Spinal cord (tissue), 10 donors: ENCODE results near the gene ADIPOR2. TPM values are rescaled to one million over a fixed set of nuclear protein-coding genes. Genes with fewer than 3 reads are reported as not detected.
A peak's percentile ranks its signal among the peaks of the same experiment; 100 is the strongest.

Source experiments
- DNase-seq, 6 donors: peaks; one replicate each; pipeline versions ENCODE4 v3.0.0 to v3.0.0-alpha.2; 2013 to 2015; ENCODE audit warnings: low spot score in 6 of 6, low read depth in 4 of 6
- H3K27ac ChIP-seq: one replicate; pipeline ENCODE4 v1.5.1; 2013; ENCODE audit warnings: low read depth, low read length, control low read depth
- H3K27me3 ChIP-seq: one replicate; pipeline ENCODE4 v1.6.1; 2013; ENCODE audit warnings: low read length; ENCODE audit not compliant: control insufficient read depth, insufficient read depth
- H3K36me3 ChIP-seq: one replicate; pipeline ENCODE4 v1.6.1; 2013; ENCODE audit warnings: low read length; ENCODE audit not compliant: control insufficient read depth, insufficient read depth
- H3K4me1 ChIP-seq: one replicate; pipeline ENCODE4 v1.6.1; 2013; ENCODE audit warnings: low read length; ENCODE audit not compliant: control insufficient read depth, insufficient read depth
- H3K4me3 ChIP-seq: one replicate; pipeline ENCODE4 v1.5.1; 2013; ENCODE audit warnings: low read depth, low read length, control low read depth
- H3K9me3 ChIP-seq: one replicate; pipeline ENCODE4 v1.6.1; 2013; ENCODE audit warnings: low read length; ENCODE audit not compliant: control insufficient read depth, insufficient read depth
- WGBS: methylation state at CpG from one replicate; pipeline ENCODE4 v1.1.5; 2013; ENCODE audit warnings: missing lambda C conversion rate; ENCODE audit not compliant: insufficient coverage; 5-methylcytosine and 5-hydroxymethylcytosine counted together
- polyA plus RNA-seq, 2 donors: library from polyadenylated mRNA; unstranded; fragments of 120-200 nt; gene quantifications; one replicate each; pipeline ENCODE4 v1.2.1, GENCODE V29; 2013; ENCODE audit not compliant: insufficient read length in 2 of 2
- total RNA-seq, 2 donors: library from RNA; depleted of rRNA in 1 of 2; stranded (reverse); fragments of 120-200 nt in 1 of 2; fragments of >200 nt in 1 of 2; gene quantifications; one replicate each; pipeline versions ENCODE4 v1.2.3 to v1.2.4, GENCODE V29; 2013 to 2014
- donor health status: healthy.

ADIPOR2 gene
- total and polyA plus RNA-seq, 4 donors: 40.7 to 49.3 (median 42.3) TPM

DNA sequence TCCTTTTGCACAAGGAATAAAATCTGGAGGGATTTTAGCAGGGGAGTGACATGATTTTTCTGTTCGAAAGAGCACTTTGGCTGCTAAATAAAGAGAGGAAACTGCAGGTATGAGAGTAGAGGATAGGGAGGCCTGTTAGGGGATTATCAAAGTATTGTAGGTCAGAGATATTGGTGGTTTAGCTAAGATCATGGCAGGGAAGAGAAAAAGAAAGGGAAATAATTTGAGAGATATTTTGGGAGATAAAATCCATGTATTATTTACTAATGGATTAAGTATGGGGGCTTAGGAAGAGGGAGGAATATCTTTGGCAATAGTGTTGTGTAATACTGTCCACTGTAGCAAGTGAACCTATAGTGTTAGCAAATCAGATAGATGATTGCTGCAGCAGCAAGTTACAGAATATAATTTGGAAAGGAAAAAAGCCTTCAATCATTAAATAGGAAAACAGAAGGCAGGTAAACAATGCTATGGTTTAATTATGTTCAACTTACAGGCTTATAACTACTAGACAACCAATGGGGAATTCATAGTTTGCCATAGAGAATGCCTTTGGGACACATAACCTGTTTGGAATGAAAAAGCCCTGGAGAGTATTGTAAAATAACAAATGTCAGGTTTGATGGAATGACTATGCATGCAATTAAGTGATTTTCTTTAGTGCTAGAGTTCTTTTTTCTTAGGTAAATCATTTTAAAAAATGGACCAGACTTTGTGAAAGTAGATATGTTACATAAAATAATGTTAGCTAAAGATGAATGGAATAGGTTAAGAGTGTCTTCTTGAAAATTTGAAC is 50.5 kb downstream of the ADIPOR2 start:
- no peaks in the 10 kb centered on the region for H3K9me3 ChIP-seq
- peak in 1 of 6 donors; percentile 28 for DNase-seq
- 0% methylated on average over 1 of the region's 1 CpG for WGBS

DNA sequence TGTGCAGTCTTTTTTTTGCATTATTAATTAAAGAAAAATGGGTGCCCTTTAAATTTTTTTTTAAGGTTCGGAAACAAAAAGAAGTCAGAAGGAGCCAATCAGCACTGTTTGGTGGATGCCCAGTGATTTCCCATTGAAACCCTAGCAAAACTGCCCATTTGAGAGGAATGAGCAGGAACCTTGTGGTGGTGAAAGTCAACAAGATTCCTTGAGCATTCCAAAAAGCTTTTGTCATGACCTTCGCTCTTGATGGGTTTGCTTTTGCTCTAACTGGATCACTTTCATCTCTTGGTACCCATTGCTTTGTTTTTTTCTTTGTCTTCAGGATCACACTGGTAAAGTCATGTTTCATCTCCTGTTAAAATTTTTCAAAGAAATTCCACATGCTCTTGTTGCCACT is 54.1 kb downstream of the ADIPOR2 start:
- H3K27ac ChIP-seq: no peak overlapping the region
- DNase-seq: no peak
- H3K27me3 ChIP-seq: no peaks in the 10 kb centered on the region
- H3K36me3 ChIP-seq: no peaks in the 10 kb centered on the region
- 67% methylated on average over 1 of the region's 2 CpGs for WGBS
- H3K4me3 ChIP-seq: no peak overlapping the region
- H3K9me3 ChIP-seq: no peaks in the 10 kb centered on the region
- no peaks in the 10 kb centered on the region for H3K4me1 ChIP-seq

More for the DNA sequence above, 50.5 kb downstream of the ADIPOR2 start:
- Histone ChIP-seq H3K4me1 (no peaks in the 10 kb centered on the region), H3K4me3 (no peak overlapping the region), H3K27ac (no peak overlapping the region), H3K27me3 (no peaks in the 10 kb centered on the region), H3K36me3 (no peaks in the 10 kb centered on the region)

DNA sequence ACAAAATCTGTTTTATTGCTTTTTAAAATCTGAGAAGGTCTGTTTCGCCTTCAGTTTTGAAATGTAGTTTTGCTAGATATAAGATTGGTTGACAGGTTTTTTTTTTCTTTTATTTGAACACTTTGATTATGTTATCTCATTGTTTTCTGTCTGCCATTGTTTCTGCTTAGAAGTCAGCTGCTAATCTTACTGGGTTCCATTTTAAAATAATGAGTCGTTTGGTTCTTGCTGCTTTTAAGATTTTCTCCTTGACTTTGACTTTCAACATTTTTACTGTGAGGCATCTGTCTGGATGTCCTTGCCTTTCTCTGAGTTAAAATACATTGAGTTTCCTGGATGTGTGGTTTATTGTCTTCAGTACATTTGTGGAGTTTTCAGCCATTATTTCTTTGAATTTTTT is 56.7 kb downstream of the ADIPOR2 start:
- no peak for DNase-seq
- H3K27me3 ChIP-seq: no peaks in the 10 kb centered on the region
- no peaks in the 10 kb centered on the region for H3K36me3 ChIP-seq
- no peak overlapping the region for H3K4me3 ChIP-seq
- H3K27ac ChIP-seq: no peak overlapping the region
- no peaks in the 10 kb centered on the region for H3K4me1 ChIP-seq
- no peaks in the 10 kb centered on the region for H3K9me3 ChIP-seq
- WGBS: no CpG with 5 or more reads among the region's 2 CpGs

DNA sequence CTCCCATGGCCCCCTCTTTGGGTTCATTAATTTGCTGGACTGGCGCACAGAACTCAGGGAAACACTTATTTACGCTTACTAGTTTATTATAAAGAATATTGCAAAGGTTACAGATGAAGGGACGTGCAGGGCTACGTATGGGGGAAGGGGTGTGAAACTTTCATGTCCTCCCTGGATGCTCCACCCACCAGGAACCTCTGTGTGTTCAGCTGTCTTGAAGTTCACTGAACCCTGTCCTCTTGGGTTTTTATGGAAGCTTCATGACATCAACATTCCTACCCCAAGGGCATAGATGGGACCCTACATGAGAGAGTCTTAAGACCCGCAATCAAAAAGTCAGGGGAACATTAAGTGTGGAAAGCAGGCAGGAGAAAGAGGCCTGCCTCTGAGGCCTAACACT is 58.1 kb downstream of the ADIPOR2 start:
- Histone ChIP-seq H3K27ac (no peak overlapping the region), H3K4me1 (no peaks in the 10 kb centered on the region), H3K27me3 (no peaks in the 10 kb centered on the region), H3K4me3 (no peak overlapping the region), H3K36me3 (no peaks in the 10 kb centered on the region), H3K9me3 (no peaks in the 10 kb centered on the region)
- DNase-seq: no peak
- WGBS: no CpG with 5 or more reads among the region's 5 CpGs

DNA sequence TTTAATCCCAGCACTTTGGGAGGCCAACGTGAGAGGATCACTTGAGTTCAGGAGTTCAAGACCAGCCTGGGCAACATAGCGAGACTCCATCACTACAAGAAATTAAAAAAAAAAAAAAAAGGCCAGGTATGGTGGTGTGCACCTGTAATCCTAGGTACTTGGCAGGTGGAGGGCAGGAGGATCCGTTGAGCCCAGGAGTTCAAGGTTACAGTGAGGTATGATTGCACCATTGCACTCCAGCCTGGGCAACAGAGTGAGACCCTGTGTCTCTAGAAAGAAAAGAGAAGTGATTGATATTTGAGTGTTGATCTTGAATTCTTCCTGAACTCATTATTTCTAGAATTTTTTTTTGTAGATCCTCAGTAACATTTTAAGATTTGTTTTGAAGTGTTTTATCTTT is 59.4 kb downstream of the ADIPOR2 start:
- Histone ChIP-seq H3K9me3 (no peaks in the 10 kb centered on the region), H3K4me1 (no peaks in the 10 kb centered on the region), H3K27me3 (no peaks in the 10 kb centered on the region), H3K36me3 (peaks cover 2% of the 10 kb centered on the region), H3K4me3 (no peak overlapping the region), H3K27ac (no peak overlapping the region)
- no peak for DNase-seq
- 100% methylated on average over 1 of the region's 3 CpGs for whole genome bisulfite sequencing

DNA sequence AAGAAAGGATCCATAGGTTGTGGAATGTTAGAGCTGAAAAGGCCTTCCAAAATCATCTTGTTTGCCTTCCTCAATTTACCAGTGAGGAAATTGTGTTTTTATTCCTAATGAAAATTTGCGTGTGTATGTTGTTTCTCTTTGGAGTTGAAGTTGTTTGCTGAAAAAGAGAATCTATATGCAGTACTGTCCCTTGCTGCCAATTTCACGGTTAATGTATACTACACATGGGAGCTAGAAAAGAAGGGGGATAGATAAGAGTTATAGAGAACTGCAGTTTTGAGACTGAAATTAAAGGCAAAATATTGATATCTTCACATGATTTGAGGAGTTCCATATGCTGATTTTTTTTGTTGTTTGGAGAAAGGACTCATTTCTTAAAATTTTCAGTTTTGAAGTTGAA is 67.5 kb downstream of the ADIPOR2 start:
- Histone ChIP-seq H3K4me1 (no peaks in the 10 kb centered on the region), H3K4me3 (no peak overlapping the region), H3K9me3 (no peaks in the 10 kb centered on the region), H3K36me3 (peaks cover 2% of the 10 kb centered on the region), H3K27ac (no peak overlapping the region), H3K27me3 (no peaks in the 10 kb centered on the region)
- 100% methylated on average over 1 of the region's 2 CpGs for WGBS
- DNase-seq: peak in 1 of 6 donors; percentile 24

DNA sequence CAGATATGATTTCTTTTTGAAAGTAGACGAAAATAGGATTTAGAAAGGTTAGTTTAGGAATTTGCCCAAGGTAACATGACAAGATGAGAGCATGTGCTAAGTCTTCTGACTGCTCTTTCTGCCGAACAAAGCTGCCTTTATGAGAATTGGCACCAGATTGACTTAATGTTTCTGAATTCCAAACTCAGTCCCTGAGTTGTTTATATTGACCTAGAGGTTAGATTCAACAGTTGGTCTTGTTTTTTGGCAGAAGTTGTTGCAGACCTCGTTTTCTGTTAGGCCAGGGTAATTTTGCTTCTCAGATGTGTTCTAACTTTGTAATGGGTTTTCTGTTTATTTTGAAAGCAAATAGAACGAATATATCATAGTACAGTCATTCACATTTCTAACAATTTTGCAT is 68.0 kb downstream of the ADIPOR2 start:
- H3K4me3 ChIP-seq: no peak overlapping the region
- no peaks in the 10 kb centered on the region for H3K27me3 ChIP-seq
- peak in 1 of 6 donors; percentile 56 for DNase-seq
- H3K36me3 ChIP-seq: peaks cover 2% of the 10 kb centered on the region
- no peak overlapping the region for H3K27ac ChIP-seq
- no peaks in the 10 kb centered on the region for H3K9me3 ChIP-seq
- WGBS: 50% methylated on average over 2 of the region's 4 CpGs
- no peaks in the 10 kb centered on the region for H3K4me1 ChIP-seq

DNA sequence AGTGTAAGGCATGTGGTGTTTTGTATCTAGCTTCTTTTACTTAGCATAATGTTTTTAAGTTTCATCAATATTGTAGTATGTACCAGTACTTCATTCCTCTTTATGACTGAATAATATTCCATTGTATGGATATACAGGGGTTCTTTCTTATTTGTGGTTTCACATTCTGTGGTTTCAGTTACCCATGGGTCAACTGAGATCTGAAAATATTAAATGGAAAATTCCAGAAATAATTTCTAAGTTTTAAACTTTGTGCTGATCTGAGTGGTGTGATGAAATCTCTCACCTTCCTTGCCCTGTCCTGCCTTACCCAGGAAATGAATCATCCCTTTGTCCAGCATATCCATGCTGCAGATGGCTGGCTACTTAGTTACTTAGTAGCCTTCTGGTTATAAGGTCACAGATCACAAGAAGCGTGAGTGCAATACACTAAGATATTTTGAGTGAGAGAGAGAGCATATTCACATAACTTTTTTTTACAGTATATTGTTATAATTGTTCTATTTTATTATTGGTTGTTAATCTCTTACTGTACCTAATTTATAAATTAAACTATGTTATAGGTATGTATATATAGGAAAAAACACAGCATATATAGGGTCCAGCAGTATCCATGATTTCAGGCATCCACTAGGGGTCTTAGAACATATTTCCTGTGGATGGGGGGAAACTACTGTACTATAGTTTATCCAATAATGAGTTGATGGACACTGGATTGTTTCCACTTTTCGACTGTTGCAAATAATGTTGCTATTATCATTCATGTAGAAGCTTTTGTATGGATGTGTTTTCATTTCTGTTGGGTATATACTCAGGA is 69.9 kb downstream of the ADIPOR2 start:
- no peaks in the 10 kb centered on the region for H3K36me3 ChIP-seq
- no peak overlapping the region for H3K27ac ChIP-seq
- H3K27me3 ChIP-seq: no peaks in the 10 kb centered on the region
- no peak for DNase-seq
- no CpG with 5 or more reads among the region's 2 CpGs for WGBS
- H3K4me1 ChIP-seq: no peaks in the 10 kb centered on the region
- H3K4me3 ChIP-seq: no peak overlapping the region
- no peaks in the 10 kb centered on the region for H3K9me3 ChIP-seq

DNA sequence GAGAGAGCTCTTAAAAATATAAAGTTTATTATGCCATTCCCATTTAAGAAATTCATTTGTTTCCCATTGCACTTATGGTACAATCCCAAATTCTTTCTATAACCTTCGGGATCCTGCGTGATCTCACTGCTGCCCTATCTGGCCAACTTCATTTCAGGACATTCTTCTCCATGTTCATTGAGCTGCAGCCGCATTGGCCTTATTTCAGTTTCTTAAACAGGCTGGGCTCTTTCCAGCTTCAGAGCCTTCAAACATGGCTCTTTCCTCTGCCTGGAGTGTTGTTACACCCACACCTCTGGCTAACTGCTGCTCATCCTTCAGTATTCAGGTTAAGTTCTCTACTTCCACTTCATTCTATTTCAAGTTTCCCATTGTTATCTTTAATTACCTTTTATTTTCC is 71.0 kb downstream of the ADIPOR2 start:
- Histone ChIP-seq H3K27ac (no peak overlapping the region), H3K27me3 (no peaks in the 10 kb centered on the region), H3K9me3 (no peaks in the 10 kb centered on the region), H3K4me1 (no peaks in the 10 kb centered on the region), H3K36me3 (no peaks in the 10 kb centered on the region), H3K4me3 (no peak overlapping the region)
- WGBS: 92% methylated on average over 3 of the region's 3 CpGs
- no peak for DNase-seq
